ENCODE data around the gene GIGYF2.
"Not testable (repeated sequence)": the region's sequence is repeated elsewhere in the genome, so short reads cannot be mapped to it uniquely, and the experiment has no call there.

Gene GIGYF2

GRCh38 chr2:232898592-232899543, 201.7 kb downstream of the GIGYF2 start:
- DNase-seq = no peak

- DNase-seq = no peak
These were observed 203.9 kb downstream of the GIGYF2 start for GRCh38 chr2:232900811-232901735.

- DNase-seq = peak; percentile 74 to 89
These were observed 204.8 kb downstream of the GIGYF2 start for GRCh38 chr2:232901736-232902578.

GRCh38 chr2:232903989-232904388, 206.9 kb downstream of the GIGYF2 start:
- DNase-seq = no peak

- DNase-seq = not testable (repeated sequence)
These were observed 210.0 kb downstream of the GIGYF2 start for GRCh38 chr2:232906867-232907717.

- not testable (repeated sequence) for DNase-seq
These were observed 210.6 kb downstream of the GIGYF2 start for GRCh38 chr2:232907718-232908085.

- DNase-seq = no peak
These were observed 211.6 kb downstream of the GIGYF2 start for GRCh38 chr2:232908695-232909094.

All from SW 1271 (cell line).